ENCODE data around the gene CHAF1A.

- TF ChIP-seq CTCF (IDR thresholded peaks at IDR 0.05): no peak
- no peak for TF ChIP-seq POLR2A (IDR thresholded peaks at IDR 0.05)
These were observed 13.4 kb upstream of the CHAF1A start for GRCh38 chr19:4389064-4389375.
